Keratinocyte (primary cell): ENCODE measurements around the gene FES.

Experiments
- CTCF ChIP-seq, 3 experiments: IDR thresholded peaks in 1 of 3; conservative IDR thresholded peaks in 1 of 3; optimal IDR thresholded peaks in 1 of 3; 2 replicates in 2 of 3; 3 replicates in 1 of 3; pipeline versions ENCODE3 to v1.5.1; 2011; ENCODE audit warnings: low read length in 3 of 3, mild to moderate bottlenecking in 3 of 3, moderate library complexity in 2 of 3, control low read depth in 1 of 3, inconsistent platforms in 1 of 3; ENCODE audit not compliant: insufficient read depth in 2 of 3; ENCODE audit errors: extremely low read depth in 1 of 3
- EZH2 ChIP-seq: IDR thresholded peaks from one replicate; pipeline ENCODE4 v1.6.1; 2012; ENCODE audit warnings: inconsistent platforms, mild to moderate bottlenecking, low read length, moderate library complexity

- TF ChIP-seq CTCF (optimal IDR thresholded peaks at IDR 0.05 in 1 of 3, IDR thresholded peaks at IDR 0.05 in 1 of 3, conservative IDR thresholded peaks at IDR 0.05 in 1 of 3; ENCODE audit: extremely low read depth in 1 of 3, insufficient read depth in 2 of 3, low read length in 3 of 3) = no peak
- TF ChIP-seq EZH2 = no peak
Observed at GRCh38 chr15:90845201-90845949, 38.9 kb upstream of the FES start.
